Measurements from ENCODE around the gene INTS1.

Gene INTS1

DNA sequence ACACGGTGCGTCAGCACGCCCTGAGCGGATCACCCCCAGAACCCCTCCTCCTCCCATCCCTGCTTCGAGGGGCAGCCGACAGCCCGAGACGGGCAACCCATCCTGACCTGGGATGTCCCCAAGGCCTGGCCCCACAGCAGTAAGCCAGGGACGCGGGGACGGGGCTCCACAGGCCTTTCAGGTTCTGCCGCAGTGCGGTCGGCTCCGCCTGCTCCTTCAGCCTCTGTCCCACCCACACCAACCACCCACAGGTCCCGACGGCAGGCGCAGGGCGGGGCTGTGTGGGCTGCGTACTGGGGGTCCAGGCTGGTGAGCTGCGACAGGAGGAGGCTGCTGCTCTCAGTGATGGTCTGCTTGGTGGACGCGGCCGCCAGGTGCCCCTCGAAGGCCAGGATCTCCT, 16.7 kb downstream of the INTS1 start:
- DNase-seq: no peak

DNA sequence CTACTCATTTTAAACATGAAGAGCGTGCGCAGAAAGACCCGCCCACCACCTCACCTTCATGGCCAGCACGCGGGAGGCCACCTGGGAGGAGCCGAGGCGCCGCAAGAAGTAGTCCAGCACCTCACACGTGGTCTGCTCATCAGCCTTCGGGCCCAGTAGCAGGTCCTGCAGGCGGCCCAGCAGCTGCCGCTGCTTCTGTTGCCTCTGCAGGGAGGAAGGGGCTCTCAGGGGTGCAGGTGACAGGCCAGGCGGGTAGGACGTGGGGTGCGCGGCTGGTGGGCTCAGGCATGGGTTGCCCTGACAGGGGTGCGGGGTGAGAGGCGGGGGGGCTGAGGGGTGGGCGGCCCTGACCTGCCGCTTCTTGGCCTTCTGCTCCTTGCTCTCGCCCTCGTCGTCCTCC, 17.6 kb downstream of the INTS1 start:
- no peak for DNase-seq

DNA sequence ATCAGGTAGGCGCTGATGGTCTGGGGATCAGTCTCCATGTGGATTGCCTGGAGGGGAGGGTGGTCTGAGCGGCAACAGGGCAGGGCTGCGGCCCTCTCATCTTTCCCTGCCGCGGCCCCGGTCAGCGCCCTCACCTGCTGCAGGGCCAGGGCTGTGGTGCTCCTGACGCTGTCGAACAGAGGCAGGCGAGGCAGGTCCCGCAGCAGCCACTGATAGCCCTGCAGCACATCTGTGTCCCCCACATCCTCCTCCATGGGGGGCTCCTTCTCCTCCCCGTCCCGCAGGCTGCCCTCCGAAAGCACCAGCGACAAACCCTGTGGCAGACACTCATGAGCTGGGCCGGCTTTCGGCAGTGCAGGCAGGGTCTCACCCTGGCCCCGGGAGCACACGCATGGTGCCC, 19.0 kb downstream of the INTS1 start:
- DNase-seq: no peak

DNA sequence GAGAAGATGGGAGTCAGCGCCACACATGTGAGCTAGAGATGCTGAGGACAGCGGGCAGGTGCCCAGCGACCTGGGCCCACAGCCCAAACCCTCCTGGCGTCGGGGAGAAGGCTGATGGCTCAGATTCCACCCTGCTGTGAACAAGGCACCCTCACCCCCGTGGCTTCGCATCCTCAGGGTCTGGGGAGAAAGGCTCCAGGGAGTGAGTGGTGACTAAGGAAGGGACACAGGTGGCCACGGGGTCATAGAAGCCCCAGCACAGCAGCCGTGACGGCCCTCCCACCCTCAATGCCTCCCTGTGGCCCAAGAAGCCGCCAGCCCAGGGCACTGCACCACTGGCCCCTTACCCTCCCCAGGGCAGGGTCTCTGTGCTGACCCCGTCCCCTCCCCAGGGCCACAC, 19.6 kb downstream of the INTS1 start:
- DNase-seq: no peak

DNA sequence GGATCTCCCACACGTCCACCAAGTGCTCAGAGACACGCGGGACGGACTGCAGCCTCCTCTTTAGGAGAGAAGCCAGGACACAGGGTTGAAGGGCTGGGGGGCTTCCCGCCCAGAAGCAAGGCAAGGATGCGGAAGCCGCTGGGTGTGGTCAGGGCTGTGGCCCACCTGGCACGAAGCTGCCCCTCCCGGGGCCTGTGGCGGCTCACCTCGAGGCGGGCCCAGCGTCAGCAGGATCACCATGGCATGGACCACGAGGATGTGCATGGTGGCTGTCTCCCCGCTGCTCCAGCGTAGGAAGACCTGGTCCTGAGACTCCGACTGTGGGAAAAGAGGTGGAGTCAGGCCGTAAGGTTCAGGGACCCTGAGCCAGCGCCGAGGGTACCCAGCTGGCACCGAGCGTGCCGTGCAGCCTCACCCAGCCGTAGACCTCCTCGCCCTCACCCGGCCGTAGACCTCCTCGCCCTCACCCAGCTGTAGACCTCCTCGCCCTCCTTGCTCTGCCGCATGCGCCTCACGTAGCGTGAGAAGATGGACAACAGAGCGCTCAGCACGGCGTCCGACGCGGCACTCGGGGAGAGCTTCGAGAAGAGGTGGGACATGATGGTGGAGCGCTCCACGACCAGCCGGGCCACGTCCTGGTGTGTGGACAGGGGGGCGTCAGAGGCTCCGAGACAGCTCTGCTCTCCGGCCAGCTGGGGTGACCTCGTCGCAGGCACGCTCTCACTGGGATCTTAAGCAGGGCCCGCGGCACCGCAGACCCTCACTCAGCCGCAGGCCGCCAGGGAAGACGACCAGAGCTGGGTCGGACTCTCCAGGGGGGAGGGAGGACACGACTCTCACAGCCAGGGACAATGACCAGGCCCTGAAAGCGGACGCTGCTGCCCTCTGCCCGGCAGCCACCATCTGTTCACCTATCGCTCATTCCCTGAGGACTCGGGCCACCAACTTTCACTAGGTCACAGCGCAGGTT, 20.4 kb downstream of the INTS1 start:
- DNase-seq: no peak

DNA sequence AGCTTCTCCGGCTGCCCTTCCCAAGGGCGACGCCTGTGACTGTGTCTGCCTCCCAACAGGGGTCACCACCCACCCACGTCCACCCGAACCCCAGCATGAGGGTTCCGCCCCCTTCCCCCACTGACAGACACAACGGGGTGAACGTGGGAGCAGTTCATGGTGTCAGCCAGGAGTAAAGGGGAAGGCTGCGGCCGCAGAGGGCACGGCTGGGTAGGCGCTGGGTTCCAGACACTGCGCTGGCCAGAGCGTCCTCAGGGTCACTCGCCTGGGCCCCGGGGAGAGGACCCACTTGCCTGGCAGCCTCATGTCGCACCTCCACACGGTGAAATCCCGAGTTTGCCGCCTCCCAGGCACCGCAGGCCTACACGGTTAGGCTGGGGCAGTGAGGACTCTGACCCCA, 21.1 kb downstream of the INTS1 start:
- no peak for DNase-seq

DNA sequence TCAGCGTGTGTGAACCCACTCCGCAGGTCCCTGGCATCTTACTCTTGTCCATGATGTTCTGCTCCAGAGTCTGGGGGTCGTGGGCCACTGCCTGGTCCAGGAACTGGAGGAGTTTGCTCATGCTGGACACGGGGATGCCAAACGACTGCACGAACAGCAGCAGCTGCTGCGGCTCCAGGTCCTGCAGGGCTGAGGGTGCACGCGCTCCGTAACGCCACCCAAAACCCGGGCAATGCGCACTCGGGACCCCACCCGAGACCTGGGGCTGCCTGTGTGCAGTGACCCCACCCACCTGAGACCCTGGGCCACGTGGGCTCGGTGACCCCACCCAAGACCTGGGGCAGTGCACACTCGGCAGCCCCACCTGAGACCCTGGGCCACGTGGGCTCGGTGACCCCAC, 22.9 kb downstream of the INTS1 start:
- DNase-seq: no peak

DNA sequence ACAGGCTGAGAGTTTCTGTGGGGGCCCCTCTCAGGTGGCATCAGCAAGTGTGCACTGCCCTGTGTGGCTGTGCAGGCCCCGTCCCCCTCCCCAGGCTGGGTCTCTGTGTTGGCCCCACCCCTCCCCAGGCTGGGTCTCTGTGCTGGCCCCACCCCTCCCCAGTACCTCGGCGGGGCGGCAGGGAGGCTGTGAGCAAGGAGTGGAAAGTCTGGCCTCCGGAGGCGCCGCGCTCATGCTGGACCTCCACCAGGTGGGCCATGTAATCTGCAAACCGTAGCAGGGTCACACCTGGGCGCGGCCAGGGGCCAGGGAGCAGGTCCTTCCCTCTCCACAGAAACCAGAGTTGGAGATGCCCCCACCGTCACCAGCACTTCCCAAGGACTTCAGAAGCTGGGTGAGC, 23.5 kb downstream of the INTS1 start:
- DNase-seq: no peak

DNA sequence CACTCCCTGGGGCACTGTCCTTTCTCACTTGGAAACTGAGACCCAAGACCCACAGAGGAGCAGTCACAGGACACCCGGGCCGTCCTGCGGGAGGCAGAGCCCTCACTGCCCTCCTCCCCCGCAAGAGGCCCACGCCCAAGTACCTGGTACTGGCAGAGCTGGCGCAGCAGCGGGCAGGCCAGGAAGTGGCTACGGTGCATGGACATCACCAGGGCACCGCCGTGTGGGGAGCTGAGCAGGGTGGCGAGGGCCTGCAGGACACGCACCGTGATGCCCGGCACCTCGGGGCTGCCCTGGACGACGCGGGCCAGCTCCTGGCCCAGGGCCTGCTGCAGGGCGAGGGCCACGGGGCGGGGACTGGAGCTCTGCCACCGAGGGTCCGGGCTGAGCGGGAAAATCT, 24.9 kb downstream of the INTS1 start:
- no peak for DNase-seq

DNA sequence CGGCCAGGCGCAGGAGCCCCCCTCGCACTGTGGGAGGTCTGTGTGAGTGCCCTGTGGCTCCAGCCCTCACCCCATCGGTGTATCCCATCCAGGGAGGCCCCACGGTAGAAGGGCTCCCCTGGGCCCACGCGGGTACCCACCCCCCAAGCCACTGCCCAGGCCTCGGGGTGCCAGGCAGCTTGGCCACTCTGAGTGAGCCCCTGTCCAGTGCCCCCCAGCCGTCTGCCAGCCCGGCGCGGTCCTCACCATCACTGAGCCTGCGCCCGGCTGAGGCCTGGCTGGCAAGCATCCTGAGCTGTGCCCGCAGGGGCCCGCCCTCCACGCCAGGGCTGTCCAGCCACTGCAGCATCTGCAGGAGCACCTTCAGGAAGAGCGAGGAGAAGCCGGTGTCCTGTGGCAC, 25.7 kb downstream of the INTS1 start:
- no peak for DNase-seq

DNA sequence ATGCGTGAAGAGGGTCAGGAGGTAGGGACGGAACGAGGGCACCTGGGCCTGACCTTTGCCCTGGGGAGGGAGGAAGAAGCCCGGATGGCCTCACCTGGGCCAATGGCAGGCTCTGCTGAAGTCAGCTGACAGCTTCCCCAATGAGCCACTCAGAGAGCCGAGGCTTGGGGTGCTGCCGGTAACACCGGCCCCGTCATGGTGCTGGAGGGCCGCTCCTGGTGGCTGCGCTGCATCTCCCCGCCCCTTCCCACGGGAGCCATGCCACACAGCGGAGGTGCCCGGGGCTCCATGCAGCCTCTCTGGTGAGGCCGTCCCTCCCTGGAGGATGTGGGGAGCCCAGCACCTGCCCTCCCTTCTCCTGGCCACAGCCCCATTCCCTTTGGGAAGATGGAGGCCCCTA, 27.3 kb downstream of the INTS1 start:
- no peak for DNase-seq

DNA sequence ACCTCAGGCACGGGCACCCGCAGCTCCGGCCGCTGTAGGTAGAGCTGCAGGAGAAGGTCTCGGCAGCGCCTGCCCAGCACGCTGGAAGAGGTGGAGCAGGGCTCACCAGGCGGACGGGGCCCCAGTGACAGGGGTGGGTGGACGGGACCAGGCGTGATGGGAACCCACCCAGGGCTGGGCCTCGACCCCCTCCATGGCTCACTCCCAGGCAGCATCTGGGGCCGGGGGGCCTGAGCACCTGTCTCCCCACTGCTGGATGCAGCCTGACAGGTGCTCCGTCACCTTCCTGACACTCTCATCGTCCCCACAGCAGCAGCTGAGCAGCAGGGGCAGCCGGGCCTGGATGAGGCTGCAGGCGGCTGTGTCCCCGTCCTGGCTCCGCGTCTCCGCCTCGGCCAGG, 28.2 kb downstream of the INTS1 start:
- DNase-seq: no peak

DNA sequence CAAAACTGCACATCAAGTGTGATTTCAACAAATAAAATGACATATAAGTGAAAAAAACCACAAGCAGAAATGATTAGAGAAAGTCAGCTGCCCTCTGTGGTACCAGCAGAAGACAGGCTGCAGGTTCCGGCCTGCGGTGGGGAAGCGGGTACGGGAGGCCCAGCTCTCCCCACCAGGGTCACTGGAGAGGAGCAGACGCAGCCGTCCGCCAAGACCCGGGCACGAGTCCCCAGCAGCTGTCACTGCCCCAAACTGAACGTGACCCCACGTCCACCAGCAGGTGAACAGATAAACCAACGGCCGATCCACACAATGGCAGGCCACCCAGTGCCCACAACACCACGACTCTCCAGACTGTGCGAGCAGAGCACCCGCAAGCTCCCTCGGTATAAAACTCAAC, 28.8 kb downstream of the INTS1 start:
- DNase-seq: no peak

DNA sequence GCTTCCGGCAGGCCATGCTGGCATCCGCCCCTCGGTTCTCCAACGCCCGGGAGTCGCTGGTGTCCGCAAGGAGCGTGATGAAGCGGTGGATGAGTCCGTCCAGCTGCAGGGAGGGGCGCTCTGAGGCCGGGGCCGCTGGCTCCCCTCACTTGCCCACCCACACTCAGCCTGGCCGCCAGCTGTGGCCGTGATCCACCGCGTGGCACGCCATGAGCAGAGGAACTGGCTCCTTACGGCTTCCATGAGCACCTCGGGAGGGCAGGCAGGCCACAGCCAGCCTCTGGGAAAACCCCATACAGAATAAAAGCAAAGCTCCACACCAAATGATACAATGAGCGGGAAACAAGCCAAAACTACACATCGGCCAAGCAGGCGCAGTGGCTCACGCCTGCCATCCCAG, 29.5 kb downstream of the INTS1 start:
- no peak for DNase-seq

DNA sequence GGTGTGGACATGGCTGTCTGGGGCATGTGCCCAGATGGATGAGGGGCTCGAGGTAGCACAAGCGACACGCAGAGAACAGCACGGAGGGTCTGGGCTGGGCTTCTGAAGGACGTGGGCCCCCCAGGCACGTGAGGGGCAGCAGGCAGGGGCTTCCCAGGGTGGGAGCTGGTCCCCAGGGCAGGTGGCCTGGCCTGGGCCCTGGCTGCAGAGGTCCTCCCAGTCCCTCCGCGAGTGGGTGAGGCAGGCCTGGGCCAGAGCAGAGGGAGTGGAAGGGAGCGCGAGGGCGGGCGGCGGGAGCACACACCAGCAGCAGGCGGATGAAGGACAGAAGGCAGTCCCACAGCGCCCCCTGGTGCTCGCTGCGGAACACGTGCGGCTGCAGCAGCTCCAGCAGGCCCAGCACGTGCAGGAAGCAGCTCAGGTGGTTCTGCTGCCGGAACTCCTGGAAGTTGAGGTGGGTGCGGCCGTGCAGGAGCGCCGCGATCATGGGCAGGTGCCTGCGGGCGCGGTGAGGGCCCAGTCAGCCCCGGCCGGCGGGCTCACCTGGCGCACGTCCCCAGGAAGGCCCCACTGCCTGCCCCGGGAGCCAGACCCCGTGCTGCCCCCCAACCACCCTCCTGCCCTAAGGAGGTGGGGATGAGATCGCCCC, 30.2 kb downstream of the INTS1 start:
- DNase-seq: peak; percentile 73

DNA sequence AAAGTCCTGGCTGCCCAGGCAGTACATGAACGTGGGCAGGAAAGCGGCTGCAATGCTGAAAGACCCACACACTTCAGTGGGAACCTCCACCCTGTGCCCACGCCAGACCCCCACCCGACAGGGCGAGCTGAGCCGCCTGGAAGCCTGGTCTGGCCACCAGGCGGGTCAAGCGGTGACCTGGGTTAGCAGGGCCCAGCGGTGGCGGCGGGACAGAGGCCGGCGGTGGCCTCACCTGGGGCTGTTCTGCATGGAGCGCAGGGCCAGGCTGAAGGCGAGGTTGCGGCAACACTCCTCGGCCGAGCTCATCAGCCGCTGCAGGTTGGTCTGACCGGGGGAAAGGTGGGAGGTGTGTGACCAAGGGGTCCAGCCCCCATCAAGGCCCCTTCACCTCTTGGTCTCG, 33.3 kb downstream of the INTS1 start:
- DNase-seq: no peak

DNA sequence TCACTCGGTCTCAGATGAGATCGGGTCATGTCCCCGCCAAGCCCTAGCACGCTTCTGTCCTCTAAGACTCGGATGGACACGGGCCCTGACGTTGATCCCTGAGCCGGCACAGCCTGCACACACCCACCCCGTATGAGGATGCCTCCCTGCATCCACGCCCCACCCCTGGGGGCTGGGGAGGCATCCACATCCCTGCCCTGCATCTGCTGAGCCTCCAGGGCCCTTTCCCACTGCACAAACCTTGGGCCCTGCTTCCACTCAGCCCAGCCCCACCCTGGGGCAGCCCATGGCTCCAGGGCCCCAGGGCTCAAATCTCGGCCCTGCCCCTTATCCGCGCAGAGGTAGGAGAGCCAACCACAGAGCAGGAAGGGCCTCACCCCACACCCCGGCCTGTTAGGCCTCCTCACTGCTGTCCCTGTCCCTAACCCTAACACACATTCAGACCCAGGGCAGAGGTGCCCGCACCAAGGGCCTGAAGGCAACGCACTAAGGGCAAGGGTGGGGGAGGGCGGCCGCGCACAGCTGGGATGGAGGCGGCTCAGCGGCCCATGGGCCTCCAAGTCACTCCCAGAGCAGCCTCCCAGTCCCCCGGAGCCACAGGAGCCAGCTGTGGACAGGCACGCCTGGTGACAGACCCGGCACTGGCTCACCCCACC, 35.4 kb downstream of the INTS1 start:
- DNase-seq: no peak

DNA sequence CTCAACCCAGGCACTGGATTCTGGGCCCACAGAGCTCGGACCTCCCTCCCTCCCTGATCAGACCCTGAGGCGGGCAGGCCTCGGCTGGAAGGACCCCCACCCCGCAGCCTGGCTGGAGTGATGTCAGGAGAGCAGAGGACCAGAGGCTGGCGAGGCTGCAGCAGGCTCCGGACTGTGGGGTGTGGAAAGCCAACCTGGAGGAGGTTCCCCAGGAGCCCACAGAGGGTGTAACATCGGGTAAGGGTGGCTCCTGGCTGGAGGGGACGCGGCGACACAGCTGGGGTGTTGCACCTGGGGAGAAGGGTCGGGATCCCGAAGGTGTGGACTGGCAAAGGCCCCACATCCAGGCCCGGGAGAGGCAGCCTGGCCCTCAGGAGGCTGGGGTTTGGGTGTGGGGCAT, 36.0 kb downstream of the INTS1 start:
- no peak for DNase-seq

DNA sequence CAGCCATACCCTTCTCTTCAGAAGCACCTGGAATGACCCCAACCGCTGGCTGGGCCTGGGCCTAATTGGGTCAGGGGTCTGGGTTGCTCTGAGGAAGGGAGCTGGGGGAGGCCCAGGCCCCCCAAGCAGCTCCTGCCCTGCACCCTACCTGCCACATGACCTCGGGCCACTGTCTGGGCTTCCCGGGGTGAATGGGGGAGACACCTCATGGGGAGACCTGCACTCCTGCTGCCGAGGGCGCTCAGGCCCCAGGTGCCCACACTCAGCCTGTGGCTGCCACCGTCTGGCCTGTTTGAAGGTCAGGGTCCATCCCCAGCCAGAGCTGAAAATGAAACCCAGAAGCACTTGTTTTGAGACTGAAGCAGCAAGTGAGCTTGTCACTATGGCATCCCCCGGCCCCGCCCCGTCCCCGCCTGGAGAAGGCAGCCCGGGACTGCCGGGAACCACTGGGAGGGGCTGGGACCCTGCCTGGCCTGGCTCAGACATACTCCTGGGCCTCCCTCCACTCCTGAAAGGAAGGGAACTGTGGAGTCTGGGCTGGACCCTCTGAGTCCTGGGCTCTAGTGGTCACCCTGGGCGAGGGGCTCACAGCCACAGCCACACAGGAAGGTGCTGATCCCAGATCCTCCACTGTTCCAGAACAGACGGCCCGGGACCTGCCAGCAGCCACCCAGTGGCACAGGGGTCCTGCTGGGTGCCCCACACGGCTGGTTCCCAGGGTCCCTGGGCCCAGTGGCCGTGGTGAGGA, 37.5 kb downstream of the INTS1 start:
- DNase-seq: no peak

DNA sequence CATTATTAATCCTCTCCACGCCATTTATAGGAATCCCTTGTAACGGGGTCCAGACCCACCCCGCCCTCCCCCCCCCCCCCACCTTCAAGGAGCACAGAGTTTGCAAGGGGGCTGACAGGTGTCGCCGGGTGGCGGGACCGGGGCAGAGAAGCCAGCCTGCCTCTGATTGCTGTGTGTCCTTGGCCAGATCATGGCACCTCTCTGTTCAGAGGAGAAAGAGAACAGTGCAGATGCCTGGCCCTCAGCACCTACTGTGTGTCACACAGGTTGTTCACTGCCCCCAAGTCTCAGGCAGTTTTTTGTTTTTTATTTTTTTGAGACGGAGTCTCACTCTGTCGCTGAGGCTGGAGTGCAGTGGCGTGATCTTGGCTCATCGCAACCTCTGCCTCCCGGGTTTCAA, 39.5 kb downstream of the INTS1 start:
- DNase-seq: no peak

DNA sequence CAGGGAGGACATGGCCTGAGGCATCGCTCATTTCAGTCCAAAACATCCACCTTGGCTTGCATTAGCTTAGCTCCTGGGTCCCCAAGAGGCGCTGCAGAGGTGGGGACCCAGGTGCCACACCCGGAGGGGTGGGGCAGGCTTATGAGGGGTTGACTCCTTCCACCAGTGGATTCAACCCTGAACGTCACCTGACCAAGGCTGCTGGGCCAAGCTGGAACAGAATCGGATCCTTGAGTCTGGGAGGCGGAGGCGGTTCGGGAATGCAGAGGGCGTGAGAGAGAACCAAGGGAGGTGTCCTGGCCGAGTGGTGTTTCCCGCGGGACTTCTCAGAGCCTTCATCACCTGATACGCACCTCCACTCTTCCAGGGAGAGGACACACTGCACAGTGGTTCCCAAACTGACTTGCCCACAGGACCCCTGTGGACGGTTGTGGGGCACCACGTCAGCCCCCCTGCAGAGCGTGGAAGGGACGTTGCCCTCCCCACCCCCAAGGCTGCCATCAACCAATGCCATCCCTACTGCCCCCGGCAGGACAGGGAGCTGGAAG, 40.4 kb downstream of the INTS1 start:
- DNase-seq: no peak

DNA sequence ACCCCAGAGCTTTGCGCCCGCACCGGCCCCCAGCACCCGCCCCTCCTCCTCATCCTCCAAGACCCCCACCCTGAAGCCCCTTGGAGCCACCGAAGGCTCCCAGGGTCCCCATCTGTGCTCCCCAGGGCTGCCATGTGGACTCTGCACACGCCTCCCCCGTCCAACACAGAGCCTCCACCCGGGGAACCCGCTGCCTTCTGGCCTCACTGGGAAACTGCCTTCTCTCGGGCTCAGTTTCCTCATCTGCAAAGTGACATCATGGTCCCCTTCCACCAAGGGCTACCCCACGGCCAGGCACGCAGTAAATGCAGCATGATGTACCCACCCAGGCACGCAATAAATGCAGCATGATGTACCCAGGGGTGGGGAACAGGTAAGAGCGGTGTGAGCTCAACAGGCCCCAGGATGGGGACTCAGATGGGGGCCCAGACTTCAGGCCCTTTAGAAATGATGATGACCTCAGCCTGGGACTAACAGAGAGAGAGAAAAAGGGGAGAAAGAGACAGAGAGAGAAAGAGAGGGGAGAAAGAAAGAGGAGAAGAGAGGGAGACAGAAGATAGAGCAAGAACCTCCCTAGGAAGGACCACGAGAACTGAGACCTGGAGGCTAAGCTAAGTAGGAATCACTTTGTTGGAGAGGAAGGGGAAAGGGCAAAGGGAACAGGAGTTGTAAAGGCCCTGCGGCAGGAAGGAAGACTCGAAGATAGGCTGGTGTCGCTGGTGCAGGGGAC, 42.4 kb downstream of the INTS1 start:
- DNase-seq: no peak
